ENCODE results near the gene HOXB3. TPM values are rescaled to one million over a fixed set of nuclear protein-coding genes. Genes with fewer than 3 reads are reported as not detected.

HOXB3 gene
- total RNA-seq, 1 donor from 2014 or later: not detected

- no peak overlapping the region for H3K4me3 Mint-ChIP-seq
- Histone ChIP-seq H3K27me3 (peaks cover 100% of the 10 kb centered on the region), H3K36me3 (no peaks in the 10 kb centered on the region), H3K79me2 (ENCODE audit: low read depth) (no peaks in the 10 kb centered on the region), H4K20me1 (ENCODE audit: low read depth) (peaks cover 96% of the 10 kb centered on the region), H3K9me3 (ENCODE audit: low read depth) (no peaks in the 10 kb centered on the region), H3K27ac (no peak overlapping the region), H3K4me2 (no peak overlapping the region), H3F3A (ENCODE audit: low read depth) (no peaks in the 10 kb centered on the region), H3K4me1 (no peaks in the 10 kb centered on the region), H3K9ac (no peak overlapping the region), H2AFZ (replicated peaks) (no peak overlapping the region), H3K4me3 (no peak overlapping the region)
- H3K27ac Mint-ChIP-seq: no peak overlapping the region
- TF ChIP-seq EZH2phosphoT487 (IDR thresholded peaks at IDR 0.05): peak; percentile 52
- TF ChIP-seq CTCF (IDR thresholded peaks at IDR 0.05): no peak
- peak; percentile 76 for TF ChIP-seq EZH2 (IDR thresholded peaks at IDR 0.05)
- H3K9me3 Mint-ChIP-seq: peaks cover 17% of the 10 kb centered on the region
- peaks cover 1% of the 10 kb centered on the region for H3K36me3 Mint-ChIP-seq
- DNase-seq (ENCODE audit: low spot score): no peak
- H3K4me1 Mint-ChIP-seq: peaks cover 2% of the 10 kb centered on the region
- H3K27me3 Mint-ChIP-seq (ENCODE audit: insufficient read depth, low read depth): peaks cover 97% of the 10 kb centered on the region
These were observed 10.4 kb upstream of the HOXB3 start for GRCh38 chr17:48600244-48601098.

GRCh38 chr17:48599354-48599753, 9.3 kb upstream of the HOXB3 start:
- H3K4me2 ChIP-seq: no peak overlapping the region
- peaks cover 1% of the 10 kb centered on the region for H3K36me3 Mint-ChIP-seq
- no peak overlapping the region for H3K4me3 ChIP-seq
- H3K27ac ChIP-seq: no peak overlapping the region
- peaks cover 97% of the 10 kb centered on the region for H3K27me3 Mint-ChIP-seq (ENCODE audit: insufficient read depth, low read depth)
- TF ChIP-seq EZH2 (IDR thresholded peaks at IDR 0.05) (no peak), EZH2phosphoT487 (IDR thresholded peaks at IDR 0.05) (no peak), CTCF (IDR thresholded peaks at IDR 0.05) (no peak)
- peaks cover 100% of the 10 kb centered on the region for H3K27me3 ChIP-seq
- H3K4me1 ChIP-seq: no peaks in the 10 kb centered on the region
- H3K4me3 Mint-ChIP-seq: no peak overlapping the region
- H3K4me1 Mint-ChIP-seq: peaks cover 2% of the 10 kb centered on the region
- H2AFZ ChIP-seq (replicated peaks): no peak overlapping the region
- H3K9me3 ChIP-seq (ENCODE audit: low read depth): no peaks in the 10 kb centered on the region
- no peak overlapping the region for H3K27ac Mint-ChIP-seq
- H3K9me3 Mint-ChIP-seq: peaks cover 10% of the 10 kb centered on the region
- no peaks in the 10 kb centered on the region for H3F3A ChIP-seq (ENCODE audit: low read depth)
- H3K9ac ChIP-seq: no peak overlapping the region
- no peak for DNase-seq (ENCODE audit: low spot score)
- H3K79me2 ChIP-seq (ENCODE audit: low read depth): no peaks in the 10 kb centered on the region
- H4K20me1 ChIP-seq (ENCODE audit: low read depth): peaks cover 96% of the 10 kb centered on the region
- no peaks in the 10 kb centered on the region for H3K36me3 ChIP-seq

GRCh38 chr17:48598736-48599135, 8.7 kb upstream of the HOXB3 start:
- no peak overlapping the region for H3K4me3 Mint-ChIP-seq
- Histone ChIP-seq H4K20me1 (ENCODE audit: low read depth) (peaks cover 95% of the 10 kb centered on the region), H3K9ac (no peak overlapping the region)

More at GRCh38 chr17:48598736-48599135, 8.7 kb upstream of the HOXB3 start:
- TF ChIP-seq CTCF (IDR thresholded peaks at IDR 0.05) (no peak), EZH2 (IDR thresholded peaks at IDR 0.05) (no peak), EZH2phosphoT487 (IDR thresholded peaks at IDR 0.05) (no peak)
- Histone ChIP-seq H3K9me3 (ENCODE audit: low read depth) (no peaks in the 10 kb centered on the region), H2AFZ (replicated peaks) (no peak overlapping the region), H3K36me3 (no peaks in the 10 kb centered on the region), H3K79me2 (ENCODE audit: low read depth) (no peaks in the 10 kb centered on the region), H3K27ac (no peak overlapping the region), H3K4me1 (no peaks in the 10 kb centered on the region), H3K4me2 (no peak overlapping the region), H3K27me3 (peaks cover 100% of the 10 kb centered on the region), H3K4me3 (no peak overlapping the region), H3F3A (ENCODE audit: low read depth) (no peaks in the 10 kb centered on the region)
- peaks cover 10% of the 10 kb centered on the region for H3K9me3 Mint-ChIP-seq
- peaks cover 2% of the 10 kb centered on the region for H3K4me1 Mint-ChIP-seq
- DNase-seq (ENCODE audit: low spot score): no peak
- peaks cover 1% of the 10 kb centered on the region for H3K36me3 Mint-ChIP-seq
- H3K27me3 Mint-ChIP-seq (ENCODE audit: insufficient read depth, low read depth): peaks cover 98% of the 10 kb centered on the region
- H3K27ac Mint-ChIP-seq: no peak overlapping the region

Measured in neural progenitor cell (in vitro differentiated cells).